Fibroblast of the aortic adventitia (primary cell): ENCODE results near the gene PPFIA4. TPM values are rescaled to one million over a fixed set of nuclear protein-coding genes. Genes with fewer than 3 reads are reported as not detected.

ENCODE experiments used
- DNase-seq: peaks from one replicate; pipeline ENCODE4 v3.0.0-alpha.2; 2010; ENCODE audit warnings: low read depth
- H3K4me3 ChIP-seq: 2 replicates; pipeline ENCODE4 v1.5.1; 2011; ENCODE audit warnings: low read depth, mild to moderate bottlenecking, control low read depth, low read length, moderate library complexity
- total RNA-seq: library from RNA; depleted of rRNA; stranded (reverse); fragments of >200 nt; gene quantifications from 2 replicates; pipeline ENCODE4 v1.2.3, GENCODE V29; 2012; ENCODE audit warnings: low replicate concordance
- TF ChIP-seq, protein P1 (sequence below): IDR thresholded peaks from 2 replicates; pipeline ENCODE4 v1.5.1; 2011; ENCODE audit warnings: mild to moderate bottlenecking, low read length, control low read depth, inconsistent platforms; ENCODE audit not compliant: insufficient read depth

The PPFIA4 gene
- total RNA-seq, 1 donor, result 1.3 TPM

DNA sequence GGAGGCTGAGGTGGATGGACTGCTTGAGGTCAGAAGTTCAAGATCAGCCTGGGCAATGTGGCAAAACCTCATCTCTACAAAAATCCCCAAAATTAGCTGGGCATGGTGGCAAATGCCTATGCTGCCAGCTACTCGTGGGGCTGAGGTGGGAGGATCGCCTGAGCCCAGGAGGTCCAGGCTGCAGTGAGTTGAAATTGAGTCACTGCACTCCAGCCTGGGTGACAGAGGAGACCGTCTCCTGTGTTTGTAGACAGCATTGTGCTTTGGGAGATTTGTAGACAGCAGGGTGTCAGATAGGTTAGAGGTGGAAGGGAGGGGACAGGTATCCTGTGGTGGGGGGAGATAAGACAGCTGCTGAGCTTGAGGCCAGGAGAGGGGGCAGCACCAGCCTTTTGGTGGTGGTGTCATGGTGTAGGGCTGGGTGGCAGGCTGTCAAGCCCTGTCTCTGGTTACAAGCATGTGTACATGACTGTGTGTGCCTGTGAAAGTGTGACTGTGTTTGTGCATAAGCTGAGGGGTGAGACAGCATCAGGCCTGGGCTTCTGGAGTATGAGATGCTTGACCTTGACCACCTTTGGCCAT, 15.2 kb downstream of the PPFIA4 start:
- no peak overlapping the region for H3K4me3 ChIP-seq
- no peak for DNase-seq
- TF ChIP-seq, protein P1, sequence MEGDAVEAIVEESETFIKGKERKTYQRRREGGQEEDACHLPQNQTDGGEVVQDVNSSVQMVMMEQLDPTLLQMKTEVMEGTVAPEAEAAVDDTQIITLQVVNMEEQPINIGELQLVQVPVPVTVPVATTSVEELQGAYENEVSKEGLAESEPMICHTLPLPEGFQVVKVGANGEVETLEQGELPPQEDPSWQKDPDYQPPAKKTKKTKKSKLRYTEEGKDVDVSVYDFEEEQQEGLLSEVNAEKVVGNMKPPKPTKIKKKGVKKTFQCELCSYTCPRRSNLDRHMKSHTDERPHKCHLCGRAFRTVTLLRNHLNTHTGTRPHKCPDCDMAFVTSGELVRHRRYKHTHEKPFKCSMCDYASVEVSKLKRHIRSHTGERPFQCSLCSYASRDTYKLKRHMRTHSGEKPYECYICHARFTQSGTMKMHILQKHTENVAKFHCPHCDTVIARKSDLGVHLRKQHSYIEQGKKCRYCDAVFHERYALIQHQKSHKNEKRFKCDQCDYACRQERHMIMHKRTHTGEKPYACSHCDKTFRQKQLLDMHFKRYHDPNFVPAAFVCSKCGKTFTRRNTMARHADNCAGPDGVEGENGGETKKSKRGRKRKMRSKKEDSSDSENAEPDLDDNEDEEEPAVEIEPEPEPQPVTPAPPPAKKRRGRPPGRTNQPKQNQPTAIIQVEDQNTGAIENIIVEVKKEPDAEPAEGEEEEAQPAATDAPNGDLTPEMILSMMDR, result no peak

DNA sequence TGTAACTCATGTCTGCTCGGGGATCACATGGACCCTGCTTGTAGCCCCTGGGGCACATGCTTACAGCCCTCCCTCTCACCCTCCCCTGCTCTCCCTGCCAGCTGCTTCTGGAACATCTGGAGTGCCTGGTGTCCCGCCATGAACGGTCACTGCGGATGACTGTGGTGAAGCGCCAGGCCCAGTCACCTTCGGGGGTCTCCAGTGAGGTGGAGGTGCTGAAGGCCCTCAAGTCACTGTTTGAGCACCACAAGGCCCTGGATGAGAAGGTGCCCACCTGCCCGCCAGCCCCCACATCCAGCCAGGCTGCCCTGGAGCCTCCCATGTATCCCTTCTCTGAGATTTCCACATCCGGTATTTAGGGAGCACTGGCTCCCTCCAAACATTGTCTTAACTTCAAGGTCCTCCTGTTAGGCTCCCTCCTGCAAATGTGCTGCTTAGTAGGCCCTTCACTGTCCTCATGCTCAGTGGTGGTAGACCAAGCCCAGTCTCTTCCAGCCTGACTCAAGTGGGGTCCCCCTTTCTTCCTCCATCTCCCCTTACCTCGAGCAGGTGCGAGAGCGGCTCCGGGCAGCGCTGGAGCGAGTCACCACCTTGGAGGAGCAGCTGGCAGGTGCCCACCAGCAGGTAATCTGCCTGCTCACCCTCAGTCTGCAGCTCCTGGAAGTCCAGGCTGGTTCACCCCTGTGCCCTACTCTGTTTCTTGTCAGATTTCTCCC, 17.7 kb downstream of the PPFIA4 start:
- TF ChIP-seq, protein P1, result no peak
- H3K4me3 ChIP-seq, result no peak overlapping the region
- no peak for DNase-seq

DNA sequence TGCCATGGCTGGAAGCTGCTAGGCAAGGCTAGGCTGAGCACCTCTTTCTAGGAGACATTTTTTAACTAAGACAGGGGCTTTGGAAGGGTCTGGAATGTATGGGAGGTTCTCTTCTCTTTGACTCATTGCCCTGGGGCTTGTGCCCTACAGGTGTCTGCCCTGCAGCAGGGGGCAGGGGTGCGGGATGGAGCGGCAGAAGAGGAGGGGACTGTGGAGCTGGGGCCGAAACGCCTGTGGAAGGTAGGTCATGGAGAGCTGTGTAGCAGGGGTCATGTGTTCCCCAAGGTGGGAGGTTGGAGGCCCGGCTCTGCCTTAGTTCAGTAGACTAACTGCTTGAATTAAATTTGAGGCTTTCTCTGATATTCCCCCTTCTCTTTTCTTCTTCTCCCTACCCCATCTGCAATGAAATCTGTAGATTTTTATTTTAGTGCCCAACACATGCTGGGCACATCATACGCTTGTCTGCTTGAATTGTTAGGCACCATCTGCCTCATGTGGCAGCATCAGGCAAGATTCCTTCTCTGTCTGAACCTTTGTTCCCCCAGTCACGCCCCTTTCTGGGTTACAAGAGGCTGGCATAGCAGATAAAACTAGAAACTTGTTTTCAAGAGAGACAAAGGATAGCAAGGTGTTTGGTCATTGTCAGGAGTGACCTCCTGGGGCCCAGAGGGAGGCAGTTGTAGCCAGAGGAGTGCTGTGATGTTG, 18.4 kb downstream of the PPFIA4 start:
- no peak for DNase-seq
- TF ChIP-seq, protein P1, result no peak
- H3K4me3 ChIP-seq, result no peak overlapping the region

DNA sequence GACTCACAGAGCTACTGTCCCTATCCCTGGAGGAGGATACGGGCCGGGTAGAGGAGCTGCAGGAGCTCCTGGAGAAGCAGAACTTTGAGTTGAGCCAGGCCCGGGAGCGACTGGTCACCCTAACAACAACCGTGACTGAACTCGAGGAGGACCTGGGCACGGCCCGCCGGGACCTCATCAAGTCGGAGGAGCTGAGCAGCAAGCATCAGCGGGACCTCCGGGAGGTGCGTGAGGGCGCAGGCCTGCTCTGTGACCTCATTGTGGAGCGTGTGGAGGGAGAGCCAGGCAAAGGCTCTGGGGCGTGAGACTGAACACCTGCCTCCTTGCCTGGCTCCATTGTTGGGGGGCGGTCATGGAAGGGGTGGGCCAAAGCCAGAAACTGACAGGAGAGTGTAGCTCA, 19.0 kb downstream of the PPFIA4 start:
- TF ChIP-seq, protein P1, result no peak
- no peak for DNase-seq
- no peak overlapping the region for H3K4me3 ChIP-seq

DNA sequence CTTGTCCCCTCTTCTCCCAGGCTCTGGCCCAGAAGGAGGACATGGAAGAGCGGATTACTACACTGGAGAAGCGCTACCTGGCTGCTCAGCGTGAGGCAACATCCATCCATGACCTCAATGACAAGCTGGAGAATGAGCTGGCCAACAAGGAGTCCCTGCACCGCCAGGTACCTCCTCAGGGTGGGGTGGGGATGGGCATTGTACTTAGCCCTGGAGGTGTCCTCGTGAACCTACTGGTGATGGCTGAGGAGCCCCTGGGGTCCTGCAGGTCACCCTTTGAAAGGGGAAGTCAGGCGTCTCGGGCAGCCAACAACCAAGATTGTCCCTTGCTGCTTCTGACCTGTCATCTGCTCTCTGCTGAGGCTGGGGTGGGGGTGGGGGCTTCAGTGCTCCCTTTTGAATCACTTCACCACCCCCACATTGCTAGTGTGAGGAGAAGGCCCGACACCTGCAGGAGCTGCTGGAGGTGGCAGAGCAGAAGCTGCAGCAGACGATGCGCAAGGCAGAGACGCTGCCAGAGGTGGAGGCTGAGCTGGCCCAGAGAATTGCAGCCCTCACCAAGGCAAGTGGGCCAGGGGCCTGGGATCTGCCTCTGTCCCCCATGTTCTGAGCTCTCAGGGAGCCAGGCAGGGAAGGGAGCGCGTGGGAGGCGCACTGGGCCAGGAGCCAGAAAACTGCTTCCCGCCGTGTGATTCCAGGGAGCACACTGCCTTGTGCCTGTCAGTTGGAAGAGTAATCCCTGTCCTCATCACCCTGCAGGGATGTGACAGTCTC, 19.7 kb downstream of the PPFIA4 start:
- TF ChIP-seq, protein P1, result no peak
- no peak for DNase-seq
- no peak overlapping the region for H3K4me3 ChIP-seq

DNA sequence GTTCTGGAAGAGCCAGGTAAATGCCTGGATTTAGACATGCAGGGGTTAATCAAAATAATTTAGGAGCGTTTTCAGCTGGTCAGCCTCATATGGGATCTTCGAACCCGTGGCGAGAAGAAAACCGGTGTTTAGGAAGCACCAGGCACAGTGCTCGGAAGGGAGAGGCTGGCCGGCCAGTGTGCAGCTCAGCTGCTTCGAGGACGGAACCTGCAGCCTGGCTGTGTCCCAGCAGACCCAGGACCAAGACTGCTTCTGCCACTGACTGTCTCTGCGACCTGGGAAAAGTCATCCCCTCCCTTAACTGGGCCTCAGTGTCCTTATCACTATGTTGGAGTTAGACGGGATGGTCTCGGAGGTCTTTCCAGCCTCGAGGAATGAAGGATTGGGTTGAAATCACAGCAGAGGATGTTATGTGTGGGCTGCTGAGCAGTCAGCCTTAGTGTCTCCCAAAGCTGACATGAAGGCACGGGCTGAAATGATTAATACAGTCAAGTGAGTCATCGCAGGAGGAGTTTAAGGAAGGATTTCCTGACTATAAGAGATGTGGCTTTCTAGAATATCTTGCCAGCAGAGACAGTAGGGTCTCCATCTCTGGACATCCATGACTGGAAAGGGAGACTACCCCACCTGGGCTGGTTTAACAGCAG, 20.8 kb downstream of the PPFIA4 start:
- peak; percentile 75 for DNase-seq
- TF ChIP-seq, protein P1, result no peak
- no peak overlapping the region for H3K4me3 ChIP-seq
